Body of pancreas (tissue), 4 donors: ENCODE results near the gene KRT78. TPM values are rescaled to one million over a fixed set of nuclear protein-coding genes. Genes with fewer than 3 reads are reported as not detected.

Experiments used
- ATAC-seq: fragments of 150-250 bp; one replicate; pipeline ENCODE4 v1.9.1; 2016
- DNase-seq, 4 donors: peaks; one replicate each; pipeline ENCODE4 v3.0.0-alpha.2; 2019
- H3K27ac ChIP-seq, 4 donors: fragments of 200-600 bp; sonication (generic); 1 replicate in 3 of 4; 2 replicates in 1 of 4; pipeline versions ENCODE4 v1.5.1 to v1.6.1; 2016 to 2019; ENCODE audit warnings: mild to moderate bottlenecking in 1 of 4, mixed read lengths in 1 of 4, moderate library complexity in 1 of 4
- H3K27me3 ChIP-seq, 2 donors: fragments of 200-600 bp; sonication (generic); one replicate each; pipeline ENCODE4 v1.6.0; 2016; ENCODE audit warnings: mild to moderate bottlenecking in 1 of 2
- H3K36me3 ChIP-seq, 2 donors: fragments of 200-600 bp; sonication (generic); replicated peaks in 1 of 2; 2 replicates each; pipeline ENCODE4 v1.5.1; 2016; ENCODE audit warnings: low read depth in 2 of 2; ENCODE audit not compliant: insufficient read depth in 1 of 2
- H3K4me1 ChIP-seq: fragments of 200-600 bp; sonication (generic); one replicate; pipeline ENCODE4 v1.6.0; 2016
- H3K4me3 ChIP-seq, 2 donors: fragments of 200-600 bp; sonication (generic); 1 replicate in 1 of 2; 2 replicates in 1 of 2; pipeline ENCODE4 v1.5.1; 2016 to 2019
- H3K9me3 ChIP-seq, 3 donors: fragments of 200-600 bp; sonication (generic); 1 replicate in 2 of 3; 2 replicates in 1 of 3; pipeline ENCODE4 v1.5.1; 2016
- POLR2A ChIP-seq, 3 donors: fragments of 450-650 bp; IDR thresholded peaks; one replicate each; pipeline ENCODE4 v1.6.1; 2016; ENCODE audit warnings: antibody characterized with exemption in 3 of 3, mild to moderate bottlenecking in 2 of 3
- WGBS, 2 donors: methylation state at CpG; one replicate each; pipeline ENCODE4 v1.1.5; 2017; 5-methylcytosine and 5-hydroxymethylcytosine counted together
- intact Hi-C: fragments of 100-400 bp; cut with DNase I; formaldehyde crosslinking; loops from one replicate; pipeline ENCODE4 v1.15.1; 2023
- total RNA-seq, 2 donors: library from RNA; depleted of rRNA; stranded (reverse); fragments of >200 nt; gene quantifications; one replicate each; pipeline ENCODE4 v1.1.0, GENCODE V29; 2016
- TF ChIP-seq, protein P1 (sequence below), 7 experiments: fragments of 450-650 bp in 4 of 7; fragments of 200-600 bp in 3 of 7; sonication (generic) in 3 of 7; IDR thresholded peaks; one replicate each; pipeline ENCODE4 v1.5.1; 2016 to 2019; ENCODE audit warnings: antibody characterized with exemption in 7 of 7

Gene KRT78
- total RNA-seq, 2 donors from 2014 or later, result not detected

DNA sequence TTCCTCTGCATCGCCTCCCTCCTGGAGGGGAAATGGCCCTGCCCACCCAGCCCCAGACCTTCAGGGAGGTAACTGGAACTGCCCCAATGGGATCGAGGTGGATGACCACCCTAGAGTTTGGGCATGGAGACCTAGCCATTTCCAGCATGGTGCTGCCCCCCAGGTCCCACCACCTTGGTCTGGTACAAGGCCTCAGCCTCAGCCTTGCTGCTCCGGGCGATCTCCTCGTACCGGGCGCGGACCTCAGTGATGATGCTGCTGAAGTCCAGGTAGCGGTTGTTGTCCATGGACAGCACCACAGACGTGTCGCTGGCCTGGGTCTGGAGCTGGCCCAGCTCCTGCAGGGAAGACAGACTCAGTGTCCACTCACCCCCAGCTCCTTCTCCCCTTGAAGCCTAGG is 4.4 kb downstream of the KRT78 start:
- no peaks in the 10 kb centered on the region for H3K9me3 ChIP-seq
- no peaks in the 10 kb centered on the region for H3K4me1 ChIP-seq
- no peaks in the 10 kb centered on the region for H3K27me3 ChIP-seq
- DNase-seq (no peak), ATAC-seq (no peak)
- intact Hi-C loops, result no loop called here
- no peak overlapping the region for H3K4me3 ChIP-seq
- no peaks in the 10 kb centered on the region for H3K36me3 ChIP-seq
- 90% methylated on average over 11 of the region's 11 CpGs; no CpG with 5 or more reads in 1 of the 2 donors for WGBS, 2 donors
- no peak overlapping the region for H3K27ac ChIP-seq
- TF ChIP-seq POLR2A (IDR thresholded peaks at IDR 0.05), result no peak
- TF ChIP-seq, protein P1, sequence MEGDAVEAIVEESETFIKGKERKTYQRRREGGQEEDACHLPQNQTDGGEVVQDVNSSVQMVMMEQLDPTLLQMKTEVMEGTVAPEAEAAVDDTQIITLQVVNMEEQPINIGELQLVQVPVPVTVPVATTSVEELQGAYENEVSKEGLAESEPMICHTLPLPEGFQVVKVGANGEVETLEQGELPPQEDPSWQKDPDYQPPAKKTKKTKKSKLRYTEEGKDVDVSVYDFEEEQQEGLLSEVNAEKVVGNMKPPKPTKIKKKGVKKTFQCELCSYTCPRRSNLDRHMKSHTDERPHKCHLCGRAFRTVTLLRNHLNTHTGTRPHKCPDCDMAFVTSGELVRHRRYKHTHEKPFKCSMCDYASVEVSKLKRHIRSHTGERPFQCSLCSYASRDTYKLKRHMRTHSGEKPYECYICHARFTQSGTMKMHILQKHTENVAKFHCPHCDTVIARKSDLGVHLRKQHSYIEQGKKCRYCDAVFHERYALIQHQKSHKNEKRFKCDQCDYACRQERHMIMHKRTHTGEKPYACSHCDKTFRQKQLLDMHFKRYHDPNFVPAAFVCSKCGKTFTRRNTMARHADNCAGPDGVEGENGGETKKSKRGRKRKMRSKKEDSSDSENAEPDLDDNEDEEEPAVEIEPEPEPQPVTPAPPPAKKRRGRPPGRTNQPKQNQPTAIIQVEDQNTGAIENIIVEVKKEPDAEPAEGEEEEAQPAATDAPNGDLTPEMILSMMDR (IDR thresholded peaks at IDR 0.05), result no peak

DNA sequence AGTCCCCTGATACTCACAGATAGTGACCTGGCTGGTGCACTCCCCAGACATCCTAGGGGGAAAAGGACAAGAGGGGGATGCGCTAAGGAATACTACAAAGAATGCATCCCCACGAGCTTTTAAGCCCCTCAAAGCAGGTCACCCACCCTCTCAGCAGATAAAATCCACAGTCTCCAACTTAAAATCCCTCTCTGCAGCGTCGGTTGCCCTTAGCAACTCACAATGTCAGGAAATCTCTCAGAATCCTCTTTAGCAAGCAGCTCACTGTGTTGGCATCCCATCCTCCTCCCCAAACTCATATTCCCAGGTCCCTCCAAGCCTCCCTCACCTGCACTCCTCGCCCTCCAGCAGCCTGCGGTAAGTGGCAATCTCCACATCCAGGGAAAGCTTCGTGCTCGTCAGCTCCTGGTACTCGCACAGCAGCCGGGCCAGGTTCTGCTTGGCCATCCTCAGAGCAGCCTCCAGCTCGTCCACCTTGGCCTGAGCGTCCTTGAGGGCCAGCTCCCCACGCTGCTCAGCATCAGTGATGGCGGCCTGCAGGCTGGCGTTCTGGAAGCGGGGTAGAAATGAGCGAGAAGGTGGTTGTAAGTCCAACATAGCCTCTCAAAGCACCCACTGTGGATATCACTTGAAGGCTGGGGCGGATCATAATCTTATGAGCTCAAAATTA is 9.2 kb downstream of the KRT78 start:
- no peaks in the 10 kb centered on the region for H3K9me3 ChIP-seq
- no peak overlapping the region for H3K4me3 ChIP-seq
- ATAC-seq (no peak), DNase-seq (no peak)
- no peaks in the 10 kb centered on the region for H3K36me3 ChIP-seq
- no peaks in the 10 kb centered on the region for H3K4me1 ChIP-seq
- no peak overlapping the region for H3K27ac ChIP-seq
- no peaks in the 10 kb centered on the region for H3K27me3 ChIP-seq
- intact Hi-C loops, result no loop called here
- WGBS, 2 donors, result 69 to 70% methylated on average over 12 to 18 of the region's 18 CpGs
- no peak for TF ChIP-seq POLR2A (IDR thresholded peaks at IDR 0.05)
- TF ChIP-seq, protein P1 (IDR thresholded peaks at IDR 0.05), result no peak

DNA sequence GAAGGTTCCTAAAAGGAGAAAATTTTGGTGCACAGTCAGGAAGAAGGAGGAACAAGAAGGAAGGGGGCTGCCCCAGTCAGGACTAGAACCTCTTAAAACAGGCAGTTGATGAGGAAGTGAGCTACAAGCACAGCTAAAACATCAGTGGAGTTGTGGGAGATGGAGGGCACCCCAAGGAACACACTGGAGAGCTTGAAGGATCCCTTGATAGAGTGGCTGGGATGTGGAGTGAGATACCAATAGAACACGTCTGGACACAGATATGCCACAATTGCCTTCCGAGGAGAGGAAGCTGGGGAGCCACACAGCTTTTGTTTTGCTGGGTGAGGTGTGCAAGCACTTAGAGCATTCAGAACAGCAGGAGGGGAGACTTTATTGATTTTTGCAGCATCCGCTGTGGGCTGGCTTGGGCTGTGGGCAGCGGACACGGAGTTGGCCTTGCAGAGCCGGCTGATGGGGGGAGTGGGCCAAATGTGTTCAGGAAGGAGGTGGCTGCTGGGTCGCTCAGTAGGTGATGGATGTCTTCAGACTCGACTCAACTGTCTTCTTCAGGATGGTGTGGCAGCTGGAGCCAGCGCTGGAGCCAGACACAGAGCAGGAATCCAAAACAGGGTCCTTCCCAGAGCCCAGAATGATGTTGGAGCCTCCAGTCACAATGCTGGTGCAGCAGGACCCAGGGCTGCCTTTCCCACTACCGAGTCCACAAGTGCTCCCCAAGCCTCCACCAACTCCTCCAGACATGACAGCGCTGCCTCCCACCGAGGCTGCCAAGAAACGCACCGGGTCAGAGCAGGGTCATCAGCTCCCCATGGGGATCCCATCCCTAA is 10.0 kb downstream of the KRT78 start:
- ATAC-seq, result no peak
- Histone ChIP-seq H3K4me1 (no peaks in the 10 kb centered on the region), H3K27me3 (no peaks in the 10 kb centered on the region), H3K36me3 (no peaks in the 10 kb centered on the region), H3K27ac (no peak overlapping the region), H3K9me3 (no peaks in the 10 kb centered on the region), H3K4me3 (no peak overlapping the region)
- TF ChIP-seq POLR2A (IDR thresholded peaks at IDR 0.05), result no peak
- TF ChIP-seq, protein P1 (IDR thresholded peaks at IDR 0.05), result no peak
- intact Hi-C loops, result no loop called here
- 43 to 59% methylated on average over 11 to 14 of the region's 14 CpGs for WGBS, 2 donors
- DNase-seq, result no peak

DNA sequence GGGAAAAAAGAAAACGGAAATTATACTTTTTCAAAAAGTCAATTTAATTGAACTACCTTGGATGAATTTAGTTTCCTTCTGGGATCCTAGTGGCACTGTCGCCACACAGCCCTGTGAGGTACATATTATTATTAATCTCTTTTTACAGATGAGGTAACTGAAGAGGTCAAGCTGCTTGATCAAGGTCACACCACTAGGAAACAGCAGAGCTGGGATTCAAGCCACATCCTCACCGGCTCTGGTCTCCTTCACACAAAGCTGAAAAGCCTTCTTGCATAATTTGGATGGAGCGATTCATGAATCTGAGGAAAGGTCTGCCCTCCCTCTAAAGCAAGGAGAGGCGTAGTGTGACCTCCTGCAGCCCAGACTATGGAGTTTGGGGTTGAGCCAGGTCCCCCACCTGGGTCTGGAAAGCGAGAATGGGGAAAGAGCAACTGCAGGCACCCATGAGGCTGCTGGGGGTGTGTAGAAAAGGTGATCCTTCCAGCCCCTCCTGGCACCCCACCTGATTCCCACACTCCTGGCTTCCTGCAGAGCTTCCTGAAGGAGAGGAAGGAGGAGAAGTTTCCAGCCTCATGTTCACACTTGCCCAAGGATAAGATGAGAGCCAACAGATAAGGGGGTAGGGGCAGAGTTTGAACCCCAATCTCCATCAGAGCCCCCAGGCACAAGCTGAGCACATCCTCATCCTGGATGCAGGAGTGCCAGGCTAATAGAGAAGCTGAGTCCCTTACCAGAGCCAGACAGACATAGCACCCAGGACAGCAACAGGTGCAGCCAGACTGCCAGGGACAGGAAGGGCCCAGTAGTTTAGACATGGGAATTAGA is 10.8 kb downstream of the KRT78 start:
- H3K27me3 ChIP-seq, result no peaks in the 10 kb centered on the region
- no peaks in the 10 kb centered on the region for H3K4me1 ChIP-seq
- 40 to 65% methylated on average over 3 to 6 of the region's 6 CpGs for WGBS, 2 donors
- intact Hi-C loops, result no loop called here
- DNase-seq (no peak), ATAC-seq (peak; percentile 34)
- TF ChIP-seq POLR2A (IDR thresholded peaks at IDR 0.05), result no peak
- TF ChIP-seq, protein P1 (IDR thresholded peaks at IDR 0.05), result no peak
- no peak overlapping the region for H3K4me3 ChIP-seq
- no peaks in the 10 kb centered on the region for H3K36me3 ChIP-seq
- H3K27ac ChIP-seq, result no peak overlapping the region
- H3K9me3 ChIP-seq, result no peaks in the 10 kb centered on the region
